Endodermal cell (in vitro differentiated cells): ENCODE measurements around the gene SH2D7. TPM values are rescaled to one million over a fixed set of nuclear protein-coding genes. Genes with fewer than 3 reads are reported as not detected.

Experiments used
- DNase-seq: peaks from one replicate; pipeline ENCODE4 v3.0.0-alpha.2; 2017
- H3K27ac ChIP-seq: 2 replicates; pipeline ENCODE4 v1.5.1; 2013; ENCODE audit warnings: mild to moderate bottlenecking, low read depth, low read length, moderate library complexity
- H3K27me3 ChIP-seq: 2 replicates; pipeline ENCODE4 v1.6.1; 2013; ENCODE audit warnings: mild to moderate bottlenecking, low read length, moderate library complexity; ENCODE audit not compliant: insufficient read depth, control insufficient read depth, poor library complexity, severe bottlenecking
- H3K36me3 ChIP-seq: 2 replicates; pipeline ENCODE4 v1.7.0; 2013; ENCODE audit warnings: mild to moderate bottlenecking, low read length, moderate library complexity; ENCODE audit not compliant: control insufficient read depth, insufficient read depth
- H3K4me1 ChIP-seq: one replicate; pipeline ENCODE4 v1.7.0; 2013; ENCODE audit warnings: low read length; ENCODE audit not compliant: control insufficient read depth, insufficient read depth
- H3K4me3 ChIP-seq: 2 replicates; pipeline ENCODE4 v1.5.1; 2013; ENCODE audit warnings: mild to moderate bottlenecking, low read length, moderate library complexity
- H3K9ac ChIP-seq: 2 replicates; pipeline ENCODE4 v1.6.1; 2013; ENCODE audit warnings: mild to moderate bottlenecking, low read length, moderate library complexity; ENCODE audit not compliant: poor library complexity, severe bottlenecking; ENCODE audit errors: extremely low read depth
- H3K9me3 ChIP-seq: 2 replicates; pipeline ENCODE4 v1.6.1; 2013; ENCODE audit warnings: mild to moderate bottlenecking, low read length, moderate library complexity; ENCODE audit not compliant: control insufficient read depth
- H3K27ac Mint-ChIP-seq: 2 replicates; pipeline ENCODE4 v1.8.0; 2020; ENCODE audit warnings: mixed read lengths
- H3K27me3 Mint-ChIP-seq: 2 replicates; pipeline ENCODE4 v1.8.0; 2021; ENCODE audit warnings: mild to moderate bottlenecking, mixed read lengths; ENCODE audit not compliant: insufficient read depth
- H3K36me3 Mint-ChIP-seq: 2 replicates; pipeline ENCODE4 v1.8.0; 2020; ENCODE audit warnings: low read depth, mixed read lengths
- H3K4me1 Mint-ChIP-seq: 2 replicates; pipeline ENCODE4 v1.8.0; 2020; ENCODE audit warnings: mixed read lengths
- H3K4me3 Mint-ChIP-seq: 2 replicates; pipeline ENCODE4 v1.8.0; 2020; ENCODE audit warnings: mild to moderate bottlenecking, moderate library complexity, mixed read lengths
- H3K9me3 Mint-ChIP-seq: 2 replicates; pipeline ENCODE4 v1.8.0; 2020; ENCODE audit warnings: mild to moderate bottlenecking, mixed read lengths
- CTCF ChIP-seq: fragments of 200-600 bp; sonication (generic); conservative IDR thresholded peaks from 2 replicates; pipeline ENCODE4 v1.5.0; 2021; ENCODE audit warnings: antibody characterized with exemption, mild to moderate bottlenecking
- WGBS, 2 experiments: methylation state at CpG; one replicate each; pipeline versions ENCODE4 v1.1.5 to v1.1.7; 2013; ENCODE audit warnings: missing lambda C conversion rate in 2 of 2, mixed read lengths in 1 of 2; ENCODE audit not compliant: insufficient coverage in 1 of 2, insufficient read length in 1 of 2; 5-methylcytosine and 5-hydroxymethylcytosine counted together
- total RNA-seq, 2 donors: library from RNA; stranded (reverse); fragmentation: NEBNext Ultra II Directional in 1 of 2; extraction: Animal tissue kit (Norgen Biotek cat#: 25700) in 1 of 2; gene quantifications; 2 replicates in 1 of 2; 3 replicates in 1 of 2; pipeline ENCODE4 v1.2.1, GENCODE V29; 2021

Gene SH2D7
- total RNA-seq, 2 donors from 2014 or later = not detected

GRCh38 chr15:78142332-78142731 is 50.0 kb downstream of the SH2D7 start:
- no peaks in the 10 kb centered on the region for H3K9me3 ChIP-seq
- Mint-ChIP-seq H3K27ac (no peak overlapping the region), H3K4me3 (no peak overlapping the region), H3K9me3 (no peaks in the 10 kb centered on the region), H3K4me1 (peaks cover 10% of the 10 kb centered on the region), H3K27me3 (no peaks in the 10 kb centered on the region), H3K36me3 (no peaks in the 10 kb centered on the region)
- no peak overlapping the region for H3K4me3 ChIP-seq
- H3K36me3 ChIP-seq = no peaks in the 10 kb centered on the region
- no peak overlapping the region for H3K27ac ChIP-seq
- no peak overlapping the region for H3K9ac ChIP-seq
- no peaks in the 10 kb centered on the region for H3K27me3 ChIP-seq
- H3K4me1 ChIP-seq = peaks cover 4% of the 10 kb centered on the region
- no peak for DNase-seq
- 82 to 92% methylated on average over 1 to 3 of the region's 3 CpGs for WGBS, 2 experiments
- TF ChIP-seq CTCF = no peak

GRCh38 chr15:78146425-78147154 is 54.2 kb downstream of the SH2D7 start:
- H3K36me3 ChIP-seq = no peaks in the 10 kb centered on the region
- no peaks in the 10 kb centered on the region for H3K4me1 ChIP-seq
- no peak overlapping the region for H3K9ac ChIP-seq
- H3K27me3 ChIP-seq = no peaks in the 10 kb centered on the region
- no peak for TF ChIP-seq CTCF
- no peaks in the 10 kb centered on the region for H3K9me3 Mint-ChIP-seq
- H3K27ac ChIP-seq = no peak overlapping the region
- WGBS, 2 experiments = 91 to 92% methylated on average over 4 of the region's 4 CpGs
- no peak overlapping the region for H3K4me3 Mint-ChIP-seq
- no peaks in the 10 kb centered on the region for H3K9me3 ChIP-seq
- no peak overlapping the region for H3K27ac Mint-ChIP-seq
- H3K27me3 Mint-ChIP-seq = no peaks in the 10 kb centered on the region
- H3K4me1 Mint-ChIP-seq = peaks cover 13% of the 10 kb centered on the region
- H3K4me3 ChIP-seq = no peak overlapping the region
- H3K36me3 Mint-ChIP-seq = peaks cover 2% of the 10 kb centered on the region
- no peak for DNase-seq

- no peak for DNase-seq
- Histone ChIP-seq H3K36me3 (no peaks in the 10 kb centered on the region), H3K27ac (no peak overlapping the region), H3K4me3 (no peak overlapping the region), H3K9ac (no peak overlapping the region), H3K27me3 (no peaks in the 10 kb centered on the region), H3K4me1 (no peaks in the 10 kb centered on the region), H3K9me3 (no peaks in the 10 kb centered on the region)
- H3K27me3 Mint-ChIP-seq = no peaks in the 10 kb centered on the region
- H3K36me3 Mint-ChIP-seq = peaks cover 3% of the 10 kb centered on the region
- no peak overlapping the region for H3K27ac Mint-ChIP-seq
- peaks cover 13% of the 10 kb centered on the region for H3K4me1 Mint-ChIP-seq
- no peak for TF ChIP-seq CTCF
- H3K9me3 Mint-ChIP-seq = no peaks in the 10 kb centered on the region
- 89 to 93% methylated on average over 1 to 6 of the region's 6 CpGs for WGBS, 2 experiments
- H3K4me3 Mint-ChIP-seq = peak overlapping the region; percentile 21
Measured at GRCh38 chr15:78147566-78147965, 55.2 kb downstream of the SH2D7 start.
